HG03196 (cell line): ENCODE measurements around the gene FUT8.

Experiments used
- ATAC-seq: cut with Tn5 transposase; IDR thresholded peaks from one replicate; pipeline ENCODE4 v1.9.1; 2021; ENCODE audit not compliant: unreplicated experiment

FUT8 gene

GRCh38 chr14:65412032-65412846, at the start of gene FUT8:
Gene FUT8 (plus strand): TSS chr14:65412730. CDS start chr14:65561564, 148,834 bp downstream.
- peak; percentile 74 for ATAC-seq

DNA sequence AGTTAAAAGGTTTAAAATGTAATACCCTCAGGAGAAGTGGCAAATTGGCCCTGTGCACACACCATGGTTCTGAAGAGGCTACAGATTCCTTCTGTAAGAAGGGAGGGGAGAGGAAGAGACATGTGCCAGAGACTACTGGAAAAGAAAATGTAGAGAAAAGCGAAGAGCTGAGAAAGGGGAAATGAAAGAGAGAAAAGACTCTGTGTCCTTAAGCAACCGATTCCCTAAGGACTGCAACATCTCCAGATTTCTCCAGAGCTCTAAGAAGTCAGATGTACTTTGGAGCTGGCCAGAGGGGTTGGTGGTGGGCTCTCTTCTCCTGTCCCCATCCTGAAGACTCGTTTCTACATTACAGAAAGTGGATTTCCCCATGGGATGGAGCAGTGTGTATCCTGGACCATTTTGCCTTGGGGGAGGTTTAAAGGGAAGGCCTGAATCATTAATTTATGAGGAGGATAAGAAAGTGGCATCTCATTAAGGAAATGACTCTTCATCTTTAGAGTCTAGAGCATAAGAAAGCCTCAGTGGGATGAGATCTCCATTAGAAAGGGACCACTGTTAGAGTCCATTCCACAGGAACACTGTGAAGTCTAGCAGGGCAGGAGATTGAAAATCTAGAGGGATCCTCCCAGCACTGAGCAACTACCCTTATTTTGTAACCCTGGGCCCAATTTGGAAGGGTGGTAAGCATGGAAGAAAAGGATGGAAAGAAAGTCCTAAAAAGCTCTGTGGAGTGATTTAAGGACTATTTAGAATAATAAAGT, 45.5 kb upstream of the FUT8 start:
- no peak for ATAC-seq

GRCh38 chr14:65369560-65369959, 43.0 kb upstream of the FUT8 start:
- no peak for ATAC-seq

GRCh38 chr14:65370801-65371248, 41.7 kb upstream of the FUT8 start:
- no peak for ATAC-seq

GRCh38 chr14:65371784-65372183, 40.7 kb upstream of the FUT8 start:
- ATAC-seq, result no peak

GRCh38 chr14:65373016-65373670, 39.4 kb upstream of the FUT8 start:
- no peak for ATAC-seq

- no peak for ATAC-seq
Measured at GRCh38 chr14:65373671-65374039, 38.9 kb upstream of the FUT8 start.

- ATAC-seq, result no peak
Measured at GRCh38 chr14:65377576-65377975, 35.0 kb upstream of the FUT8 start.

DNA sequence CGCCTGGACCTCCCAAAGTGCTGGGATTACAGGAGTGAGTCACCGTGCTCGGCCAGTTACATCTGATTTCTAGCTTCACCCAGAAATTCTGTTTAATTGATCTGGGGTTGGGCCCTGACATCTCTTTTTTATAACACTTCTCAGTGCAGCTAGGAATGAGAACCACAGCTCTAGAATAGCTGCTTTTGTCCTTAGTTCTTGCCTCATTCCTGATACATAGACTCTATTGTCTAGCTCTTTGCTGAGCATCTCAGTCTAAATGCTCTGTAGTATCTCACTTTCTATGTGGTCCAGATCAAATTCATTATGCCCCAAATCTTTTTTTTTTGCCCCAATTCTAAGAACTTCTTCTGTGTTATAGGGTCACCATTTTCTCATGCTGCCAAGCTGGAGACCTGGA, 29.9 kb upstream of the FUT8 start:
- no peak for ATAC-seq

DNA sequence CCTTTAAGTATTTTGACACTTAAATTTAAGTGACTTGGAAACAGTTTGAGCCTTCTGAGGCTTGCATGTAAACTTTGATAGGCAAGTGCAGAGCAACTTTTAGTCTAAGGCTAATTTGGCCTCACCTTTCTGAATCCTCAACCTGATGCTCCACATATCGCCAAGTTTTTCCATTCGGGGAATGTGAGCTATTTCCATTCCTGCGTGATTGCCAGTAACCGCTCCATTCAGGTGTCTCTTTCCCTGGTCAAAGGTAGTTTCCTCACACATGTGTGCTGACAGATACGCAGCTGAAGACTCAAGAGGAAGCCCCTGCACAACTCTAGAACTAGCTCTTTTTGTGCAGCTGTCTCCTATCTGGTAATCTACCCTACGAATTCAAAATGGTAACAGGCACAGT, 25.4 kb upstream of the FUT8 start:
- ATAC-seq, result no peak

DNA sequence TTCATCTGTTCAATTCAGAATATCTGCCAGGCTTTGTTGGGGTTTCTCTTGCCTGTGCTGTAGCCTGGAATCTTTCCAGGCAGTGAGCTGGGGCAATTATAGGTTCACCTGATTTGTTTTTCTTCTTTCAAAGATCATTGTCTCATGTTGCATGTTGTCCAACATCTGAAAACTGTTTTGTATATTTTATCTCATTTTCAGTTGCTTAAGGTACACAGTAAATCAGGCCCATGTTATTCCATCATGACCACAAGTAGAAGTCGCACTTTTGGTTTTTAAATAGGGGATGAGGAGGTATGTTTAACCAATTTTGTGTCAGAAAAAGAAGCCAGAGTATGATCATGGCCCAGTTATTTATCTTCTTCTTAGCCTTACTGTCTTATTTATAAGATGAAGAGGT, 24.9 kb upstream of the FUT8 start:
- no peak for ATAC-seq

DNA sequence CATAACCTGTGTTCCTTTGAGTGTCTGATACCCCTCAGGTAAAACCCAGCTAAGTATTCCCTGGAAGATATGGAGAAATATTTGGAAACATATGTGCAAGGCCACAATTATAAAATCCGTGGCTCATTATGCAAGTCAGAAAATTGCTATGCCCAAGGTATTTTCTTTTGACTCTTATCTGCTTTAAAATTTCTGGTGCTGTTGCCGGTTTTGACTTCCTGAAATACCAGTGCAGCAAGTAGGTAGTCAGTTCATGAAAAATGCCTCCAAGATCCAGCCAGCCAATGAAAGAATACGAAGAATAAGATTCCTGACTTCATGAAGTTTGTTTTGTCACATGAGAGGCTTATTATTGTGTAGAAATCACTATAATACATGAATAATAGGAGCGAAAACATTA, 20.2 kb upstream of the FUT8 start:
- no peak for ATAC-seq

GRCh38 chr14:65396082-65396910, 16.2 kb upstream of the FUT8 start:
- no peak for ATAC-seq

DNA sequence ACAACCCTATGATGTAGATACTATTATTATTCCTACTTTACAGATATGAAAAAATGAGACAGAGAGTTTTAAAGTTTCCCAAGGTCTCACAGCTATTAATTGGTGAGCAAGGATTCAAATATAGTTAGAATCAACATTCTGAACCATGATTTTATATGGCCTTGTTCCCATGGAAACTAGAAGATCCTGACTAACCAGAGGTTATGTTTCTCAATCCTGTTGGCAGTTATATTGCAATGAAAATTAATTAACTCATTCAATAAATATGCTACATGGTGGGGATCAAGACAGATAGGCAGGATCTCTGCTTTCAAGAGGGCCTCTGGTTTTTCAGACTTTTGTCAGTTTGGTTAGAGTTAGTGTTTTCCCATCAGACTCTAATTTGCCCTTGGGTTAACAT, 9.3 kb upstream of the FUT8 start:
- no peak for ATAC-seq

DNA sequence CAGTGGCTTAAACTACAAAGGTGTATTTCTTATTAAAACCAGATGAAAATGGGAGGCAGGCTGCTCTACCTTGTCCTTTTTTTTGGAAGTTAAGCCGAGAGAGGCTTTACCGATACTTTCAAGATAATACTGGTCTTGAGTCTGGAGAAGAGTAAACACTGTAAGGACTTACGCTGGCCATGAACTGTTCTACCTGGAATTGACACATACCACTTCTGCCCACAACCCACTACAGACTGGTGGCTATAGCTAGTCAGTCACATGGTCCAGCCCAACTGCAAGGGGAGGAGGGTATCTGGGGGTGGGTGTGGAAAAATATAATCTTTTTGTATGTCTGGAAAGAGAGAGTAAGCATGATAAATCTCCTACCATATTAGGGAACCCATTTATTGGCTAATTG, 4.4 kb upstream of the FUT8 start:
- ATAC-seq, result no peak

DNA sequence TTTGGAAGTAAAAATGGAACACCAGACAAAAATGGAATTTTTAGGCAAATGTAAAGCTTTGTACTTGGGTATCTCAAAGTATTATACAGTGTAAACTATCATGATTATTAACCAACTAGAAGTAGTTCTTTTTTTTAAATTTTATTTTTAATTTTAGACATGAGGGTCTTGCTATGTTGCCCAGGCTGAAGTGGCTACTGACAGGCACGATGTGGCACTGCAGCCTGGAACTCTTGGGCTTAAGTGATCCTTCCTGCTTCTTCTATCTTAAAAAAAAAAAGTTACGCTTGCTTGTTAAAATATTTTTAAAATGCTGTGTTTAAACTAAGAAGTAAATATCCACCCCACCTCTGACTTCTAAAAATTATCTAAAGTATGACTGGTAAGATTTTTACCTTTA, 1.9 kb upstream of the FUT8 start:
- no peak for ATAC-seq

GRCh38 chr14:65411656-65412031, 886 bp upstream of the FUT8 start:
- ATAC-seq, result peak; percentile 60

GRCh38 chr14:65412856-65413738, 567 bp downstream of the FUT8 start:
- ATAC-seq, result peak; percentile 33

DNA sequence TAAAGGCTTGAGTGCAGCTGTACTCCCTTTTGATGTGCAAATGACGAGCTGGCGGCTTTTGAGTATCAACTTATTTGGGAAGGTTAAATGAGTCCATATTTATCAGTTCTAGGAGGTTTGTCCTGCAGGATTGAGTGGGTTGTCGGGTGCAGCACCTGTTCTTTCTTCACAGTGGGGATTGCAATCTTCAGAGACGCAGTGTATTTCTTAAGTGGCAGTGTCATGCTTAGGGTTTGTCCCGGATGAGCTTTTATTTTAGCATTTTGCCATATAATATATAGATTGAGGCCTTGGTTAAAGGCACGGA, 1.2 kb downstream of the FUT8 start:
- ATAC-seq, result no peak

- no peak for ATAC-seq
Measured at GRCh38 chr14:65414961-65415589, 2.5 kb downstream of the FUT8 start.
